NCI-H510A treated with DMSO at 0.1 percent for 48 hours (cell line): ENCODE data around the gene FSIP1.

Source experiments
- DNase-seq: peaks from one replicate; lab custom pipeline; 2025; lab: John Stamatoyannopoulos, UW

The FSIP1 gene

GRCh38 chr15:39618063-39618823 lies 164.4 kb downstream of the FSIP1 start:
- no peak for DNase-seq

- DNase-seq, result no peak
These were observed 165.7 kb downstream of the FSIP1 start for GRCh38 chr15:39616731-39617455.

- DNase-seq, result no peak
These were observed 168.8 kb downstream of the FSIP1 start for GRCh38 chr15:39613861-39614260.

DNA sequence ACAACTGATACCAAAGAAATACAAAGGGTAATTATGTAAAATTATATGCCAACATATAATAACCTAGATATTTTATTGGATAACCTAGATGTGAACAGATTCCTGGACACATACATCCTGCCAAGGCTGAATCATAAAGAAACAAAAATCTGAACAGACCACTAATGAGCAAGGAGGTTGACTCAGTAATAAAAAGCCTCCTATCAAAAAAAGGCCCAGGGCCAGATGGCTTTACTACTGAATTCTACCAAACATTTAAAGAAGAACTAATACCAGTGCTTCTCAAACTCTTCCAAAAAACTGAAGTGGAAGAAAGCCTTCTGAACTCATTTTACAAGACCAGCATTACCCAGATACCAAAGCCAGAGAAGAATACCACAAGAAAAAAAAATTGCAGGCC lies 169.4 kb downstream of the FSIP1 start:
- DNase-seq, result no peak

GRCh38 chr15:39610665-39611064 lies 172.0 kb downstream of the FSIP1 start:
- DNase-seq, result no peak

GRCh38 chr15:39609166-39609916 lies 173.3 kb downstream of the FSIP1 start:
- DNase-seq, result no peak

DNA sequence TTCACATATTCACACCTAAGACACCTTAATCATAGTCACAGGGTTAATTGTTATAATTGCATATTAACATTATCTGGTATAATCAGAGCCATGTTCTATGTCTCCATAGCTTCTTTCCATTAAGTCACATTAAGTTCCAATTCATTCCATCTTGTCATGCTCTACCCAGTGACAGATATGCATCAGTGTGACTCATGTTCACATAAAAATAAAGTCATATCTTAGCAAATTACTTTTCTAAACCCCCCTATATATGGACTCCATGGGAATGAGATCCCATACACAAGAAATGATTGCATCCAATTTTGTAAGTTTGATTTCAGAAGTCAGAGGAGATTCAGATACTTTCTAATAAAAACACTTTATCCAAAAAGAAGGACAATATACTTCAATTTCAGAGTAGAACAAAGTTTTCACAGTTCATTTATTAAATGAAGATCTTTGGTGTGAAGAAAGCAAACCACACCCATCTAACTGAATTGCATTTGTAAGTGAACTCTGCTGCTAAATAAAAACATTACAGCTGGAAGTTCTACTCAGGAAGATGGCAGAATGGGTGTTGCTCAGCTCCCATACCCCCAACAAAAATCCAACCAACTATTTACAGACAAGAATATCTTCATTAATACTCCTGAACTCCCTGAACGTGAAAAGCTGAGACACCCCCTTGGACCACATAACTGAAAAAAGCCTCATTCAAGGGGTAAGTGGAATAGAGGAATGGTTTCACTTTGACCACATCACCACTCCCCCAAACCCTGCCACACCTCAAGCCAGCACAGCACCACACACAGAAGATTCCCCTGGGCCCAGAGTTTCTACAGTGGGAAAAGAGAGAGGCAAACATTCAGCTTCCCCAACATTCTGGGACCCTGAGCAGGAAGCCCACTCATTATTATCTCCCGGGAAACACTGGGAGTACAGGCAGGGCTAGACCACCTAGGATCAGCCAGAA lies 174.2 kb downstream of the FSIP1 start:
- no peak for DNase-seq

DNA sequence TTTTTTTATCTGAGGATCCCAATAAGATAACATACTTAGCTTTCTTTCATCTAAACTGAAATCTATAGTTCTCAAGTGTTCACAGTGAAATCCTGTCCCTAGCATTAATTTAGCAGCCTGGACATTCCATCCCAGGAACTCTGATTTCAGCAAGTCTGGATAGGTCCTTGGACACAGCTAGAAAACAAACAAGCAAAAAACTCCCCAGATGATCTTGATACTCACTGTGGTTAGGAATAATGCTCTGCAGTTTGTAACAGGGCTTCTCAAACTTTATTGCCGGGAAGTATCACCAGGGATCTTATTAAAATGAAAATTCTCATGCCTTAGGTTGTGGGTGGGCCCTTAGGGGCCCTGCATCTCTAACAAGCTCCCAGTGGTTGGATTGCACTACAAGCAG lies 177.5 kb downstream of the FSIP1 start:
- DNase-seq, result no peak

DNA sequence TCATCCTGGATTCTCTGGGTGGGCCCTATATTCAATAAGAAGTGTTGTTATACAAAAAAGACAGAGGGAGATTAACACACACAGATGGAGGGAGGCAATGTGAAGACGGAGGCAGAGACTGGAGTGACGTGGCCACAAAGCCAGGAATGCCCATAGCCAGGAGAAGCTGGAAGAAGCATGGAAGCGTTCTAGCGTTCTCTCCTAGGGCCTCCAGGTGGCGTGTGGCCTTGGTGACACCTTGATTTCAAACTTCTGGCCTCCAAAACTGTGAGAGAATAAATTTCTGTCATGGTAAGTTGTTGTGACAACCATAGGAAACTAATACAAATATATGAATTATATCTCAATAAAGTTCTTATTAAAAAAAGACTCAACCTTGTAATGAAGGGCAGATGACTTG lies 180.5 kb downstream of the FSIP1 start:
- no peak for DNase-seq

- no peak for DNase-seq
These were observed 182.8 kb downstream of the FSIP1 start for GRCh38 chr15:39599871-39600270.

DNA sequence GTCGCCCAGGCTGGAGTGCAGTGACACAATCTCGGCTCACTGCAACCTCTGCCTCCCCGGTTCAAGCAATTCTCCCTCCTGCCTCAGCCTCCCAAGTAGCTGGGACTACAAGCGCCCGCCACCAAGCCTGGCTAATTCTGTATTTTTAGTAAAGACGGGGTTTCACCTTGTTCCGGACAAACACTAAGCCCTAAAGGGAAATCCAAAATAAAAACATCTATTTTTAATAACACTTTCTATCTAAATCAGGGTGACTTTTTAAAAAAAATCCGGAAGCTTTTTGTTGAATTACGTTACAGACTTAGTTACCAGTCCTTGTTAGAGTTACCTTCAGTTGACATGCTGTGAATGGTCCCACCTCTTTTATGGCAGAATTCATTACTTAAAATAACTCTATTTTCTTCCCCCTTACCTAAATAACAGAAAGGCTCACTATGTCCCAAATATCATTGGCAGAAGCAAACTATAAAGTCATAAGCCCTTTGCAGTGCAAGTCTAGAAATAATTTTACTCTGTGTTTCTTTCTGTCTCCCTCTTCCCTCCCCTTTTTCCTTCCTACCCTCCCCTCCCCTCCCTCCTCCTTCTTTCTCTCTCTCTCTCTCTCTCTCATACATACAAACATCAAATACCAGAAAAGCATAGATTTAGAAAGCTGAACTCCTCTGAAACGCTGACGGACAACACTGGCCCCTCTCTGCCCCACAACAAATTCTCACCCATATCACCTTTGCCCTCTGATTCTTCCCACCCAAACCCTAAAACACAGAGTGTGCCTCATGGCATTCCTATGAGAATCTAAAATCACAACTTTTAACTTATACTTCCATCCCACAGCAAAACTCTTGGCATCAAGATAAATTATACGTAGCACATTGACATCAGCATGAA lies 183.4 kb downstream of the FSIP1 start:
- no peak for DNase-seq

GRCh38 chr15:39598186-39598850 lies 184.3 kb downstream of the FSIP1 start:
- DNase-seq, result no peak

GRCh38 chr15:39597751-39598185 lies 184.9 kb downstream of the FSIP1 start:
- no peak for DNase-seq

DNA sequence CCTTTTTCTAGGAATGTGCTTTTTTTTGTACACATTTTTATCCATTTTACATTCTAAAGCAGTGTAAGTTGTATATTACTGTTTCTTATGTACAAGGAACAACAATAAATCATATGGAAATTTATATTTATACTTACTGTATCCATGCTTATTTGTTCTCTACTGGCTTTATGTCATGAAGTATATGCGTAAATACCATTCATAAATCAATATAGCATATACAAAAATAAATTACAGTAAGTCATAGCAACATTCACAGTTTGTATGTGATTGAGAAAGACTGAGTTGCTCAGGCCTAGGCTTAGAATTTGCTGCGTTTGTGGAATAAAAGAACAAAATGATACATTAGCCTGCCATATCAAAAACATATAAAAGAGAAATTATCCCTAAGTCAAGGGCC lies 185.3 kb downstream of the FSIP1 start:
- no peak for DNase-seq

DNA sequence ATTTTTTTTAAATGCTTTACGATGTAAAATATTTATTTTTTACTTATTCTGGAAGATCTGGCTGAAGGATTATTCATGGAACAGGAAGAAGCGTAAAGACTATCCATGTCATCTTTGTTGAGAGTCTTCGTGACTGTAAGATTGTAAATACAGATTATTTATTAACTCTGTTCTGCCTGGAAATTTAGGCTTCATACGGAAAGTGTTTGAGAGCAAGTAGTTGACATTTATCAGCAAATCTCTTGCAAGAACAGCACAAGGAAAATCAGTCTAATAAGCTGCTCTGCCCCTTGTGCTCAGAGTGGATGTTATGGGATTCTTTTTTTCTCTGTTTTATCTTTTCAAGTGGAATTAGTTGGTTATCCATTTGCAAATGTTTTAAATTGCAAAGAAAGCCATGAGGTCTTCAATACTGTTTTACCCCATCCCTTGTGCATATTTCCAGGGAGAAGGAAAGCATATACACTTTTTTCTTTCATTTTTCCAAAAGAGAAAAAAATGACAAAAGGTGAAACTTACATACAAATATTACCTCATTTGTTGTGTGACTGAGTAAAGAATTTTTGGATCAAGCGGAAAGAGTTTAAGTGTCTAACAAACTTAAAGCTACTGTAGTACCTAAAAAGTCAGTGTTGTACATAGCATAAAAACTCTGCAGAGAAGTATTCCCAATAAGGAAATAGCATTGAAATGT lies 186.1 kb downstream of the FSIP1 start:
- no peak for DNase-seq

- no peak for DNase-seq
These were observed 187.1 kb downstream of the FSIP1 start for GRCh38 chr15:39595338-39596221.

GRCh38 chr15:39594446-39595337 lies 187.9 kb downstream of the FSIP1 start:
- DNase-seq, result no peak
